Kidney epithelial cell (primary cell): ENCODE data around the gene GALNT8. TPM values are rescaled to one million over a fixed set of nuclear protein-coding genes. Genes with fewer than 3 reads are reported as not detected.

Source experiments
- DNase-seq: peaks from one replicate; pipeline ENCODE4 v3.0.0-alpha.2; 2010; ENCODE audit warnings: low read depth
- H3K27me3 ChIP-seq: 2 replicates; pipeline ENCODE4 v1.6.0; 2011; ENCODE audit warnings: low read length; ENCODE audit not compliant: control insufficient read depth, insufficient read depth
- H3K36me3 ChIP-seq: 2 replicates; pipeline ENCODE4 v1.5.1; 2011; ENCODE audit warnings: low read length; ENCODE audit not compliant: control insufficient read depth, insufficient read depth
- H3K4me3 ChIP-seq: 2 replicates; pipeline ENCODE4 v1.5.1; 2011; ENCODE audit warnings: low read depth, mild to moderate bottlenecking, control low read depth, low read length
- CTCF ChIP-seq: IDR thresholded peaks from 2 replicates; pipeline ENCODE4 v1.5.1; 2011; ENCODE audit warnings: mild to moderate bottlenecking, moderate library complexity, low read length, control low read depth, inconsistent platforms; ENCODE audit not compliant: insufficient read depth, poor library complexity, severe bottlenecking
- total RNA-seq: library from RNA; depleted of rRNA; stranded (reverse); fragments of >200 nt; gene quantifications from 2 replicates; pipeline ENCODE4 v1.2.3, GENCODE V29; 2015

The GALNT8 gene
- total RNA-seq, 1 donor from 2014 or later = 1.4 TPM

- DNase-seq = no peak
- TF ChIP-seq CTCF = no peak
- Histone ChIP-seq H3K27me3 (peaks cover 4% of the 10 kb centered on the region), H3K4me3 (no peak overlapping the region), H3K36me3 (no peaks in the 10 kb centered on the region)
These were observed 59.5 kb downstream of the GALNT8 start for GRCh38 chr12:4779749-4780148.

- Histone ChIP-seq H3K36me3 (no peaks in the 10 kb centered on the region), H3K27me3 (peaks cover 4% of the 10 kb centered on the region), H3K4me3 (no peak overlapping the region)
- TF ChIP-seq CTCF = no peak
- no peak for DNase-seq
These were observed 60.7 kb downstream of the GALNT8 start for GRCh38 chr12:4780641-4781611.

- Histone ChIP-seq H3K36me3 (no peaks in the 10 kb centered on the region), H3K27me3 (peaks cover 2% of the 10 kb centered on the region), H3K4me3 (no peak overlapping the region)
- no peak for TF ChIP-seq CTCF
- DNase-seq = no peak
These were observed 64.3 kb downstream of the GALNT8 start for GRCh38 chr12:4784404-4785054.

- TF ChIP-seq CTCF = no peak
- H3K27me3 ChIP-seq = no peaks in the 10 kb centered on the region
- DNase-seq = no peak
- no peak overlapping the region for H3K4me3 ChIP-seq
- H3K36me3 ChIP-seq = no peaks in the 10 kb centered on the region
These were observed 66.6 kb downstream of the GALNT8 start for GRCh38 chr12:4786795-4787194.

GRCh38 chr12:4787965-4788364 lies 67.8 kb downstream of the GALNT8 start:
- no peak for TF ChIP-seq CTCF
- no peaks in the 10 kb centered on the region for H3K36me3 ChIP-seq
- no peak overlapping the region for H3K4me3 ChIP-seq
- no peaks in the 10 kb centered on the region for H3K27me3 ChIP-seq
- no peak for DNase-seq
